22Rv1 (cell line): ENCODE results near the gene MAP3K14.
"Not testable (repeated sequence)": the region's sequence is repeated elsewhere in the genome, so short reads cannot be mapped to it uniquely, and the experiment has no call there.

Experiments
- H3K27ac ChIP-seq: fragments of 450-650 bp; 2 replicates; pipeline ENCODE4 v1.5.1; 2017
- ZFX ChIP-seq: fragments of 450-650 bp; IDR thresholded peaks from 2 replicates; pipeline ENCODE4 v1.6.1; 2017; ENCODE audit warnings: antibody characterized with exemption, borderline replicate concordance
- TF ChIP-seq, protein P1 (sequence below): fragments of 450-650 bp; IDR thresholded peaks from 2 replicates; pipeline ENCODE4 v1.5.1; 2017; ENCODE audit warnings: mild to moderate bottlenecking

Gene MAP3K14

DNA sequence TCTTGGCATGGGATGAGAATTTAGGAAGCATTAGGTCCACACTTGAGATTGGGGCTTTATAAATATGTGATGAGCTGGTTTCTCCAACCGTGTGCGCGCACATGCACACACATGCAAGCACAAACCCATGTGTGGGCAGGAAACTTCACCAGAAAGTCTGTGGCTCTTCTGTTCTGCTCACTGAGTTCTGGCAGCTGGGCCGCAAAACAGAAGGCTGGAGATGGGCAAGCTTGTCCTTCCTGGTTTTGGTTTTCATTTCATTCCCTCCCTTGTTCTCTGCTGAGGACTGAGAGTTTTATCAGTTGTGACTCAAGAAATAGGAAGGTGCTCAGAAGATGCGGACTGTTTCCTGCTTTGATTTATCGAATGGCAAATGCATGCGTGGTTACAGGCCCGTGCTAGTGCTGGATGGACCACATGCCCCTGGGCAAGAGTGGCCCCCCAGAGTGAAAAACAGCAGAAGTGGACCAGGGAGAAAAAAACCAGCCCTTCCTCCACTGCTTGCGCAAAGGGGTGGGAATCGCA is 14.1 kb downstream of the MAP3K14 start:
- no peak overlapping the region for H3K27ac ChIP-seq
- TF ChIP-seq, protein P1, sequence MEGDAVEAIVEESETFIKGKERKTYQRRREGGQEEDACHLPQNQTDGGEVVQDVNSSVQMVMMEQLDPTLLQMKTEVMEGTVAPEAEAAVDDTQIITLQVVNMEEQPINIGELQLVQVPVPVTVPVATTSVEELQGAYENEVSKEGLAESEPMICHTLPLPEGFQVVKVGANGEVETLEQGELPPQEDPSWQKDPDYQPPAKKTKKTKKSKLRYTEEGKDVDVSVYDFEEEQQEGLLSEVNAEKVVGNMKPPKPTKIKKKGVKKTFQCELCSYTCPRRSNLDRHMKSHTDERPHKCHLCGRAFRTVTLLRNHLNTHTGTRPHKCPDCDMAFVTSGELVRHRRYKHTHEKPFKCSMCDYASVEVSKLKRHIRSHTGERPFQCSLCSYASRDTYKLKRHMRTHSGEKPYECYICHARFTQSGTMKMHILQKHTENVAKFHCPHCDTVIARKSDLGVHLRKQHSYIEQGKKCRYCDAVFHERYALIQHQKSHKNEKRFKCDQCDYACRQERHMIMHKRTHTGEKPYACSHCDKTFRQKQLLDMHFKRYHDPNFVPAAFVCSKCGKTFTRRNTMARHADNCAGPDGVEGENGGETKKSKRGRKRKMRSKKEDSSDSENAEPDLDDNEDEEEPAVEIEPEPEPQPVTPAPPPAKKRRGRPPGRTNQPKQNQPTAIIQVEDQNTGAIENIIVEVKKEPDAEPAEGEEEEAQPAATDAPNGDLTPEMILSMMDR = no peak
- no peak for TF ChIP-seq ZFX

DNA sequence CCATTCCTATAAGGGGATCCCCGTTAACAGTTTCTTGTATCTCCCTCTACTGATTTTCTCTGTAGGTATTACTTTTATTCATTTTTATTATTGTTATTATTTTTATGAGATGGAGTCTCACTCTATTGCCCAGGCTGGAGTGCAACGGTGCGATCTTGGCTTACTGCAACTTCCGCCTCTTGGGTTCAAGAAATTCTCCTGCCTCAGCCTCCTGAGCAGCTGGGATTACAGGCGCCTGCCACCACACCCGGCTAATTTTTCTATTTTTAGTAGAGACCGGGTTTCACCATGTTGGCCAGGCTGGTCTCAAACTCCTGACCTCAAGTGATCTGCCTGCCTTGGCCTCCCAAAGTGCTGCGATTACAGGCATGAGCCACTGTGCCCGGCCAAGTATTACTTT is 14.6 kb downstream of the MAP3K14 start:
- not testable (repeated sequence) for H3K27ac ChIP-seq

DNA sequence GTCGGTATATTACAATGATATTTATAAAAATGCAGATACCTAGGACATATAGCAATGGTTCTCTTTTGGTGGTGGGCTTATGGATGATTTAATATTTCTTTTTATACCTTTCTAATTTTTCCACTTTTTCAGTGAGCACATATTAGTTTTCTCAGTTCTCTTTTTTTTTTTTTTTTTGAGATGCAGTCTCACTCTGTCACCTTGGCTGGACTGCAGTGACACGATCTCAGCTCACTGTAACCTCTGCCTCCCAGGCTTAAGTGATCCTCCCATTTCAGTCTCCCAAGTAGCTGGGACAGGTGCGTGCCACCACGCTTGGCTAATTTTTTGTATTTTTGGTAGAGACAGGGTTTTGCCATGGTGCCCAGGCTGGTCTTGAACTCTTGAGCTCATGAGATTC is 15.1 kb downstream of the MAP3K14 start:
- TF ChIP-seq ZFX = no peak
- no peak overlapping the region for H3K27ac ChIP-seq

DNA sequence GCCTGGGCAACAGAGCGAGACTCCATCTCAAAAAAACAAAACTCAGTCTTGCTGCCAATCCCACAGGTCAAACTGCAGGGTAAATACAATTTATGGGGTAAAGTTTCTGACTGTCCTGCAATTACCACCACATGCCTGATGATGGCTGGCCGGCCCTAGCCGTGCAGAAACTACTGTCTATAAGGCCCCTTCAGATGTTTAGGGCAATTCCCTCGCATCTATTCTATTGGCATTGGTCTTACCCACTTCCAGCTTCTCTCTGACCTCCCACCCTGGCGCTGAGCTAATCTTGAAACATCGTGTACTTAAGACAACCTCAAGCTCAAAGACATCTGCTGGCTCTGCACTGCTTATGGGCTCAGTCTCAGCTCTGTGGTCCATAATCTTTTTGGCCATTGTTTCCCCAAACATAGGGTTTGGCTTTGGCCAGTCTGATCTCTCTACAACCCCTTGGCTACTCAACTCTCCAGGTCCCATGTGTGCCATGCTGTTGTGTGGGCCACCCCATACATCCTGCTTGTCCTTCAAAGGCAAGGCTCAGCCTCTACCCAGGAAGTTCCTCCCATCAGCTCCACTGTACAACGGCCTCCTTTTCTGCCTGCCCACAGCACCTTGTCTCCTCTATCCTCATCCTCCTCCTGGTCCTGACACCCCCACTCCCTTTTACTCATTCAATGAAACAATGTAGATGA is 16.6 kb downstream of the MAP3K14 start:
- no peak overlapping the region for H3K27ac ChIP-seq

DNA sequence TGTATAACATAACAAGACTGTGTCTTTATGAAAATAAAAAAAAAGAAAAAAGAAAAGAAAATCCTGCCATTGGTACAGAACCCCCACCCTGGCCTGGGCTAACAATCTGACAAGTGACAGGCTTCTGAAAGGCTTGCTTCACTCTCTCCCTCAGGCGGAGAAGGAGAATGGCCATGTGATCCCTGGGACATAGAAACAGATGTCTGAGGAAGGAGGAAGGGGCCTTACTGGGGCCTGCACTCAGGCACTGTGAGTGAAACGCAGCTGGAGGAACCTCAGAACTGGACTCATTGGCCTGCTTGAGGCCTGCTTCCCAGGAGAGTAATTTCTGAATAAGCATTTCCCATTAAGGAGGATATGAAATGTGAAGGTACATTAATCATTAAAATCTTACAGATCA is 17.5 kb downstream of the MAP3K14 start:
- H3K27ac ChIP-seq = no peak overlapping the region
- TF ChIP-seq ZFX = no peak
- TF ChIP-seq, protein P1 = no peak

More for the DNA sequence above, 16.6 kb downstream of the MAP3K14 start:
- no peak for TF ChIP-seq ZFX
- TF ChIP-seq, protein P1 = no peak

DNA sequence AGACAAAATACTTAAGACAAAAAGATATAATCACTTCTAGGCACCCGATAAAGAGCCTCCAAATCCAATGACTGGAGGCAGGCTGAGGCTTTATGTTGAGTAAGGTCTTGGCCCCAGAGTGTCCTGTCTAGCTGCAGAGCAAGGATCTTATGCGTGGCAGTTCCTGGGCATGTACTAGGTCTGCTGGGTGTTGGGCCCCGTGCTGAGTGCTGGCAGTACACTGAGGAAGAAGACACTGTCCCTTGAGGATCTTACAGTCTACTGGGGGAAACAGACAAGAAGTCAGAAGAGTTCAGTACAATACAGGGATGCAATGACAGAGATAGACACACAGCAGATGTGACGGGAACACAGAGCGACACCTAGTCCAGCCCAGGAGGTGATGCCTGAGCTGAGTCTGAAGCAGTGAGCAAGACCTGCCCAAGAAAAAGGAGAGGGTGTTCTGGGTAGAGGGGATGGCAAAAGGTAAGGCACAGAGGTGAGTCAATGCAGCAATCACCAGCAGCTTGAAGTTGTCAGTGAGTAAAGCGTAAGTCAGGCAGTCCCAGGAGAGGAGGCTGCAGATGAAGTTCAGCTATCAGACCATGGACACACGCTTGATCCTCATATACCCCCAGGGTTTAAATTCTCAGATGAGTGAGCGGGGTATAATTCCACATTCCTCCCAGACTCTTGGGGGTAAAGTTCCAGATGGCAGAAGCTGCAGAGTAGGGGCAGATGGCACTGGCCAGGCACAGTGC is 18.1 kb downstream of the MAP3K14 start:
- H3K27ac ChIP-seq = no peak overlapping the region
- TF ChIP-seq, protein P1 = no peak
- TF ChIP-seq ZFX = no peak

DNA sequence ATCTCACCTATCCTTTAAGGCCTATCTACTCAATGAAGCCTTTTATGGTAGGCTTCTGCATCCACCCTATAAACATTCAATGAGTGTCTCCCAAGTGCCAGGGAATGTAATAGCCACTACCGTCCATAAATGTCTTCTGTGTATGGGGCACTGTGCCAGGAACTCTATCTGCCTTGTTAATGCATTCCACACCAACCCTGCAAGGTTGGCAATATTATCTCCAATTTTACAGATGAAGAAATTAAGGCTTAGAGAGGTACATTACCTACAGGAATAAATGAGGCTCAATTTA is 20.0 kb downstream of the MAP3K14 start:
- TF ChIP-seq, protein P1 = no peak
- no peak for TF ChIP-seq ZFX
- H3K27ac ChIP-seq = no peak overlapping the region

DNA sequence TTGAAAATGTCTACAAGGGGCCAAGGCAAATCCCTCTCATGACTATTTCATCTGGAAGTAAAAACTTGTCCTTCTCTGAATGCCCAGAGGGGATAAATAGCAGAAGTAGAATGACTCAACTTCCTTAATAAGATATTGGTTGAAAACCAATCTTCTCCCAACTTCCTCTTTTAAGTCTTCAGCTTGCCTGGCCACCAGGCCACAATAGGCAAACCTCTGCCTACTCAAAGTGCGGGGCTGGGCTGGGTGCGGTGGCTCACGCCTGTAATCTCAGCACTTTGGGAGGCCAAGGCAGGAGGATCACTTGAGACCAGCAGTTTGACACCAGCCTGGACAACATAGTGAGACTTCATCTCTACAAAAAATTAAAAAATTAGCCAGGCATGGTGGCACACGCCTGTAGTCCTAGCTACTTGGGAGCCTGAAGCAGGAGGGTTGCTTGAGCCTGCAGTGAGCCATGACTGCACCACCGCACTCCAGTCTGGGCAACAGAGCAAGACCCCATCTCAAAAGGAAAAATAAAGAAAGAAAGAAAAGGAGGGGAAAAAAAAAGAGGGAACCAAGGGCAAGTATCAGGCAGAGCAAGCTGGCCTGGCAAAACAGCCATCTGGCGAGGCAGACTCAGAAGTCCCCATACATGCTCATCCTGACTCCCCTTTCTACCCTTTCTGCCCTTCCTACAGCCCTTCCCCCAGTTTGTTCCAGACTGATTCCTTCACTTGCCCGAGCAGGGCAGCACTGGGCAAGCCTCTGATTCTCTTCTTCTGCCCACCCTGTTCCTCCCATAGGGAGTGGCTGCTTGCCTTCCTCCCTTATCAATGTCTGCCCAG is 20.6 kb downstream of the MAP3K14 start:
- H3K27ac ChIP-seq = no peak overlapping the region
- no peak for TF ChIP-seq ZFX
- TF ChIP-seq, protein P1 = no peak
